Measurements from ENCODE around the gene TBC1D22A.

DNA sequence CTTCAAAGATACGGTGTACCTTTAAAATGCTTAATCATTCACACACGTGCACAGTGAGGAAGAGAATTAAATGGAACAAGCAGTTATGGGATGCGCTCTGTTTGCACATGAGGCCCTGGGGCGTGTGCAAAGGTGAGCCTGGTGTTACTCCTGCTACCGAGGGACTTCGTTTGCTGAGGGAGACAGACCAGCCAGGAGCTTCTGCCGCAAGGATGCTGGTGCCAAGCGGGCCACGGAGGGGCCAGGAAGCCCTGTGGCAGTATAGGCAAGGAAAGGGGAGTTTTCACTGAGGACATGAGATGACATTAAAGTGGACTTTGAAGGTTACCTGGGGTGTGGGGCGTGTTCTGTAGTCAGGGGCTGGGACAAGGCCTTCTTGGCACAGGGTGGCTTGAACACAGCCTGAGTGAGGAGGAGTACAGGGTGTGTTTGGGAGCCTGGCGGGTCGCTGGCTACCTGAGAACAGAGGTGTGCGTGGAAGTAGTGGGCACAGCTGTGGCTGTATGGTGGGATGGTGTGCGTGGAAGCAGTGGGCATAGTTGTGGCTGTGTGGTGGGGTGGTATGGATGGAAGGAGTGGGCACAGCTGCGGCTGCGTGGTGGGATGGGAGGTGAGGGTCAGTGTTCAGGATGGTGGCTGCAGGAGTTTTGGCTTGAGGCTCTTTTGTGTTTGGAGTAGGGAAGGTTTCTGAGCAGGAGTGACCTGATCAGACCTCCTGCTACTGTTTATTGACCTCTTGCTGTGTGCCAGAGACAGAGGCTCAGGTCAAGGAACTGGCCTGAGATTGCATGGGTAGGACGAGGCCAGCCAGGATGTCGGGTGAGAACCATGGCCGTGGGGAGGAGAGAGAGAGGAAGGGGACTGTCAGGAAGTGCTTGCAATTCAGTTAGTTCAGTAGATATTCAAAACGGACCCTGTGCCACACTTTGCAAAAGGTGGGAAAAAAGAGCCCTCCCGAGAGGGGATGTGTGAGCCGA, 13.7 kb downstream of the TBC1D22A start:
- TF ChIP-seq, protein P1, sequence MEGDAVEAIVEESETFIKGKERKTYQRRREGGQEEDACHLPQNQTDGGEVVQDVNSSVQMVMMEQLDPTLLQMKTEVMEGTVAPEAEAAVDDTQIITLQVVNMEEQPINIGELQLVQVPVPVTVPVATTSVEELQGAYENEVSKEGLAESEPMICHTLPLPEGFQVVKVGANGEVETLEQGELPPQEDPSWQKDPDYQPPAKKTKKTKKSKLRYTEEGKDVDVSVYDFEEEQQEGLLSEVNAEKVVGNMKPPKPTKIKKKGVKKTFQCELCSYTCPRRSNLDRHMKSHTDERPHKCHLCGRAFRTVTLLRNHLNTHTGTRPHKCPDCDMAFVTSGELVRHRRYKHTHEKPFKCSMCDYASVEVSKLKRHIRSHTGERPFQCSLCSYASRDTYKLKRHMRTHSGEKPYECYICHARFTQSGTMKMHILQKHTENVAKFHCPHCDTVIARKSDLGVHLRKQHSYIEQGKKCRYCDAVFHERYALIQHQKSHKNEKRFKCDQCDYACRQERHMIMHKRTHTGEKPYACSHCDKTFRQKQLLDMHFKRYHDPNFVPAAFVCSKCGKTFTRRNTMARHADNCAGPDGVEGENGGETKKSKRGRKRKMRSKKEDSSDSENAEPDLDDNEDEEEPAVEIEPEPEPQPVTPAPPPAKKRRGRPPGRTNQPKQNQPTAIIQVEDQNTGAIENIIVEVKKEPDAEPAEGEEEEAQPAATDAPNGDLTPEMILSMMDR (IDR thresholded peaks at IDR 0.05): no peak
- TF ChIP-seq POLR2A (IDR thresholded peaks at IDR 0.05) (no peak), POLR2AphosphoS5 (IDR thresholded peaks at IDR 0.05) (no peak), EP300 (IDR thresholded peaks at IDR 0.05) (no peak)

All from gastroesophageal sphincter (tissue), 3 donors.